T-helper 1 cell treated with Interleukin-12 subunit alpha and Interleukin-12 subunit beta and Interleukin-4 antibody, amounts not matched to agents 30 μg/mL and 1 μg/mL, for 36 hours (primary cell): ENCODE results near the gene MDM4.
"Not testable (repeated sequence)": the region's sequence is repeated elsewhere in the genome, so short reads cannot be mapped to it uniquely, and the experiment has no call there.

Source experiments
- H3K27ac Mint-ChIP-seq: one replicate; pipeline ENCODE4 v1.8.0; 2021; ENCODE audit warnings: mild to moderate bottlenecking, mixed read lengths
- H3K27me3 Mint-ChIP-seq: one replicate; pipeline ENCODE4 v1.8.0; 2021; ENCODE audit warnings: low read depth, mixed read lengths
- H3K36me3 Mint-ChIP-seq: one replicate; pipeline ENCODE4 v1.8.0; 2021; ENCODE audit warnings: low read depth, mixed read lengths
- H3K4me1 Mint-ChIP-seq: one replicate; pipeline ENCODE4 v1.8.0; 2021; ENCODE audit warnings: low read depth, mixed read lengths
- H3K4me3 Mint-ChIP-seq: one replicate; pipeline ENCODE4 v1.8.0; 2021; ENCODE audit warnings: mild to moderate bottlenecking, moderate library complexity, mixed read lengths
- H3K9me3 Mint-ChIP-seq: one replicate; pipeline ENCODE4 v1.8.0; 2021; ENCODE audit warnings: mixed read lengths

The MDM4 gene

GRCh38 chr1:204569478-204569877, 53.3 kb downstream of the MDM4 start:
- Mint-ChIP-seq H3K4me1 (peaks cover 23% of the 10 kb centered on the region), H3K36me3 (peaks cover 25% of the 10 kb centered on the region), H3K4me3 (no peak overlapping the region), H3K27ac (no peak overlapping the region), H3K27me3 (no peaks in the 10 kb centered on the region), H3K9me3 (no peaks in the 10 kb centered on the region)

GRCh38 chr1:204570021-204570420, 53.8 kb downstream of the MDM4 start:
- H3K27ac Mint-ChIP-seq, H3K9me3 Mint-ChIP-seq, H3K27me3 Mint-ChIP-seq, H3K4me3 Mint-ChIP-seq: not testable (repeated sequence)
- Mint-ChIP-seq H3K36me3 (peaks cover 22% of the 10 kb centered on the region), H3K4me1 (peaks cover 18% of the 10 kb centered on the region)

GRCh38 chr1:204571128-204571527, 54.9 kb downstream of the MDM4 start:
- Mint-ChIP-seq H3K9me3 (no peaks in the 10 kb centered on the region), H3K36me3 (peaks cover 19% of the 10 kb centered on the region)

GRCh38 chr1:204571631-204572030, 55.4 kb downstream of the MDM4 start:
- Mint-ChIP-seq H3K4me3 (no peak overlapping the region), H3K9me3 (no peaks in the 10 kb centered on the region), H3K36me3 (peaks cover 19% of the 10 kb centered on the region), H3K4me1 (peaks cover 8% of the 10 kb centered on the region), H3K27ac (no peak overlapping the region), H3K27me3 (no peaks in the 10 kb centered on the region)

More at GRCh38 chr1:204571128-204571527, 54.9 kb downstream of the MDM4 start:
- no peaks in the 10 kb centered on the region for H3K27me3 Mint-ChIP-seq
- no peak overlapping the region for H3K4me3 Mint-ChIP-seq
- peaks cover 10% of the 10 kb centered on the region for H3K4me1 Mint-ChIP-seq
- H3K27ac Mint-ChIP-seq, result no peak overlapping the region

GRCh38 chr1:204572923-204573922, 57.0 kb downstream of the MDM4 start:
- Mint-ChIP-seq H3K36me3 (peaks cover 13% of the 10 kb centered on the region), H3K27ac (no peak overlapping the region), H3K4me3 (no peak overlapping the region), H3K4me1 (peaks cover 6% of the 10 kb centered on the region), H3K27me3 (no peaks in the 10 kb centered on the region), H3K9me3 (no peaks in the 10 kb centered on the region)

- H3K27ac Mint-ChIP-seq, result no peak overlapping the region
- no peaks in the 10 kb centered on the region for H3K27me3 Mint-ChIP-seq
- H3K9me3 Mint-ChIP-seq, result no peaks in the 10 kb centered on the region
- no peak overlapping the region for H3K4me3 Mint-ChIP-seq
- peaks cover 10% of the 10 kb centered on the region for H3K36me3 Mint-ChIP-seq
- peaks cover 14% of the 10 kb centered on the region for H3K4me1 Mint-ChIP-seq
Observed at GRCh38 chr1:204574016-204574864, 58.0 kb downstream of the MDM4 start.

- H3K36me3 Mint-ChIP-seq, result peaks cover 10% of the 10 kb centered on the region
- no peak overlapping the region for H3K4me3 Mint-ChIP-seq
- no peaks in the 10 kb centered on the region for H3K27me3 Mint-ChIP-seq
- no peaks in the 10 kb centered on the region for H3K9me3 Mint-ChIP-seq
- H3K4me1 Mint-ChIP-seq, result peaks cover 18% of the 10 kb centered on the region
- H3K27ac Mint-ChIP-seq, result no peak overlapping the region
Observed at GRCh38 chr1:204574865-204575163, 58.6 kb downstream of the MDM4 start.

GRCh38 chr1:204575221-204576190, 59.3 kb downstream of the MDM4 start:
- Mint-ChIP-seq H3K27ac (peak overlapping the region; percentile 46), H3K36me3 (peaks cover 12% of the 10 kb centered on the region), H3K27me3 (no peaks in the 10 kb centered on the region), H3K4me3 (no peak overlapping the region), H3K4me1 (peaks cover 25% of the 10 kb centered on the region), H3K9me3 (no peaks in the 10 kb centered on the region)

GRCh38 chr1:204576422-204576821, 60.2 kb downstream of the MDM4 start:
- H3K27me3 Mint-ChIP-seq, result no peaks in the 10 kb centered on the region
- H3K4me3 Mint-ChIP-seq, result no peak overlapping the region
- peaks cover 8% of the 10 kb centered on the region for H3K36me3 Mint-ChIP-seq
- no peaks in the 10 kb centered on the region for H3K9me3 Mint-ChIP-seq
- H3K4me1 Mint-ChIP-seq, result peaks cover 26% of the 10 kb centered on the region
- peak overlapping the region; percentile 46 for H3K27ac Mint-ChIP-seq

- Mint-ChIP-seq H3K9me3 (no peaks in the 10 kb centered on the region), H3K27ac (peak overlapping the region; percentile 97), H3K36me3 (peaks cover 8% of the 10 kb centered on the region), H3K4me1 (peaks cover 30% of the 10 kb centered on the region), H3K27me3 (no peaks in the 10 kb centered on the region), H3K4me3 (peak overlapping the region; percentile 86)
Observed at GRCh38 chr1:204577794-204578478, 61.7 kb downstream of the MDM4 start.

GRCh38 chr1:204578867-204579664, 62.9 kb downstream of the MDM4 start:
- Mint-ChIP-seq H3K36me3 (peaks cover 6% of the 10 kb centered on the region), H3K4me1 (peaks cover 30% of the 10 kb centered on the region), H3K27me3 (no peaks in the 10 kb centered on the region), H3K27ac (peak overlapping the region; percentile 97), H3K4me3 (peak overlapping the region; percentile 86), H3K9me3 (no peaks in the 10 kb centered on the region)

GRCh38 chr1:204579681-204580080, 63.5 kb downstream of the MDM4 start:
- Mint-ChIP-seq H3K9me3 (no peaks in the 10 kb centered on the region), H3K4me1 (peaks cover 32% of the 10 kb centered on the region), H3K36me3 (peaks cover 6% of the 10 kb centered on the region), H3K4me3 (peak overlapping the region; percentile 86), H3K27ac (peak overlapping the region; percentile 97), H3K27me3 (no peaks in the 10 kb centered on the region)

GRCh38 chr1:204580862-204581261, 64.7 kb downstream of the MDM4 start:
- H3K4me1 Mint-ChIP-seq, result peaks cover 34% of the 10 kb centered on the region
- H3K36me3 Mint-ChIP-seq, result peaks cover 6% of the 10 kb centered on the region
- H3K9me3 Mint-ChIP-seq, result no peaks in the 10 kb centered on the region
- H3K4me3 Mint-ChIP-seq, result peak overlapping the region; percentile 86
- no peaks in the 10 kb centered on the region for H3K27me3 Mint-ChIP-seq
- H3K27ac Mint-ChIP-seq, result no peak overlapping the region
